GM12892 (cell line): ENCODE results near the gene SUZ12.

ENCODE experiments used
- POLR2A ChIP-seq: IDR thresholded peaks from 2 replicates; pipeline ENCODE4 v1.6.1; 2011; ENCODE audit warnings: low read depth, low read length, control low read depth
- POLR2AphosphoS5 ChIP-seq: IDR thresholded peaks from 2 replicates; pipeline ENCODE4 v1.6.1; 2011; ENCODE audit warnings: low read depth, low read length, control low read depth

GRCh38 chr17:31907342-31907962 lies 29.4 kb upstream of the SUZ12 start:
- TF ChIP-seq POLR2AphosphoS5 (no peak), POLR2A (no peak)
